Peyer's patch (tissue), 4 donors: Measurements from ENCODE around the gene GNAT2. TPM values are rescaled to one million over a fixed set of nuclear protein-coding genes. Genes with fewer than 3 reads are reported as not detected.

Source experiments
- DNase-seq, 3 donors: peaks; one replicate each; pipeline ENCODE4 v3.0.0-alpha.2; 2017 to 2019
- H3K27ac ChIP-seq, 4 donors: fragments of 200-600 bp; sonication (generic); one replicate each; pipeline ENCODE4 v1.5.1; 2016 to 2019
- H3K27me3 ChIP-seq, 2 donors: fragments of 200-600 bp; sonication (generic); one replicate each; pipeline ENCODE4 v1.5.1; 2019
- H3K36me3 ChIP-seq, 3 donors: fragments of 200-600 bp; sonication (generic); one replicate each; pipeline ENCODE4 v1.5.1; 2016 to 2019
- H3K4me1 ChIP-seq, 4 donors: fragments of 200-600 bp; sonication (generic); one replicate each; pipeline ENCODE4 v1.5.1; 2016 to 2019
- H3K4me3 ChIP-seq, 4 donors: fragments of 200-600 bp; sonication (generic); 1 replicate in 3 of 4; 2 replicates in 1 of 4; pipeline ENCODE4 v1.5.1; 2016 to 2019; ENCODE audit warnings: mild to moderate bottlenecking in 1 of 4
- H3K9me3 ChIP-seq, 4 donors: fragments of 200-600 bp; sonication (generic); one replicate each; pipeline ENCODE4 v1.5.1; 2016 to 2019; ENCODE audit warnings: mild to moderate bottlenecking in 1 of 4
- CTCF ChIP-seq, 6 experiments: fragments of 450-650 bp in 4 of 6; fragments of 200-600 bp in 2 of 6; sonication (generic) in 1 of 6; IDR thresholded peaks; one replicate each; pipeline ENCODE4 v1.5.1; 2017 to 2019; ENCODE audit warnings: antibody characterized with exemption in 6 of 6, mild to moderate bottlenecking in 3 of 6, moderate library complexity in 1 of 6
- POLR2A ChIP-seq, 2 donors: fragments of 450-650 bp; IDR thresholded peaks; one replicate each; pipeline ENCODE4 v1.5.1; 2017; ENCODE audit warnings: antibody characterized with exemption in 2 of 2, mild to moderate bottlenecking in 2 of 2, moderate library complexity in 2 of 2
- total RNA-seq, 4 donors: library from RNA; depleted of rRNA; stranded (reverse); fragments of >200 nt; gene quantifications; one replicate each; pipeline ENCODE4 v1.1.0, GENCODE V29; 2016

Gene GNAT2
- total RNA-seq, 4 donors from 2014 or later = not detected

GRCh38 chr1:109655615-109656519, 36.5 kb upstream of the GNAT2 start, which contains the start of gene GSTM4:
Gene GSTM4, plus strand, starts transcription at chr1:109656099. Its CDS starts 291 bp downstream, at chr1:109656390.
- H3K27me3 ChIP-seq = no peaks in the 10 kb centered on the region
- H3K27ac ChIP-seq = peak within 1 kb of the TSS; percentile 75 to 86 (median 82)
- H3K4me3 ChIP-seq = peak within 1 kb of the TSS; percentile 61 to 89 (median 76)
- H3K9me3 ChIP-seq = no peaks in the 10 kb centered on the region
- peaks cover 0 to 26% (median 3%) of the 10 kb centered on the region in 4 donors for H3K4me1 ChIP-seq
- peaks cover 0 to 21% (median 0%) of the 10 kb centered on the region in 3 donors for H3K36me3 ChIP-seq
- DNase-seq = peak; percentile 88 to 96 (median 95)
- TF ChIP-seq POLR2A (IDR thresholded peaks at IDR 0.05) (peak; percentile 65 to 77), CTCF (IDR thresholded peaks at IDR 0.05) (peak in 1 of 6 experiments; percentile 32)

- Histone ChIP-seq H3K27ac (no peak overlapping the region), H3K4me3 (no peak overlapping the region), H3K4me1 (peaks cover 0 to 26% (median 3%) of the 10 kb centered on the region in 4 donors), H3K9me3 (no peaks in the 10 kb centered on the region), H3K36me3 (peaks cover 0 to 10% (median 0%) of the 10 kb centered on the region in 3 donors), H3K27me3 (no peaks in the 10 kb centered on the region)
- TF ChIP-seq CTCF (IDR thresholded peaks at IDR 0.05) (no peak), POLR2A (IDR thresholded peaks at IDR 0.05) (no peak)
- DNase-seq = no peak
Observed at GRCh38 chr1:109654519-109654918, 35.1 kb upstream of the GNAT2 start.

GRCh38 chr1:109653306-109653705, 33.9 kb upstream of the GNAT2 start:
- no peaks in the 10 kb centered on the region for H3K9me3 ChIP-seq
- DNase-seq = no peak
- H3K36me3 ChIP-seq = peaks cover 0 to 1% (median 0%) of the 10 kb centered on the region in 3 donors
- TF ChIP-seq POLR2A (IDR thresholded peaks at IDR 0.05) (no peak), CTCF (IDR thresholded peaks at IDR 0.05) (no peak)
- peaks cover 0 to 20% (median 3%) of the 10 kb centered on the region in 4 donors for H3K4me1 ChIP-seq
- peak overlapping the region in 1 of 4 donors; percentile 49 for H3K27ac ChIP-seq
- no peak overlapping the region for H3K4me3 ChIP-seq
- H3K27me3 ChIP-seq = no peaks in the 10 kb centered on the region

- Histone ChIP-seq H3K9me3 (no peaks in the 10 kb centered on the region), H3K4me1 (peaks cover 0 to 17% (median 3%) of the 10 kb centered on the region in 4 donors), H3K36me3 (no peaks in the 10 kb centered on the region), H3K4me3 (no peak overlapping the region), H3K27me3 (no peaks in the 10 kb centered on the region), H3K27ac (peak overlapping the region in 2 of 4 donors; percentile 10 to 48)
- no peak for DNase-seq
- TF ChIP-seq POLR2A (IDR thresholded peaks at IDR 0.05) (no peak), CTCF (IDR thresholded peaks at IDR 0.05) (no peak)
Observed at GRCh38 chr1:109652402-109652801, 33.0 kb upstream of the GNAT2 start.

- Histone ChIP-seq H3K27me3 (no peaks in the 10 kb centered on the region), H3K9me3 (no peaks in the 10 kb centered on the region), H3K4me3 (no peak overlapping the region), H3K36me3 (no peaks in the 10 kb centered on the region), H3K4me1 (peaks cover 0 to 6% (median 3%) of the 10 kb centered on the region in 4 donors), H3K27ac (no peak overlapping the region)
- no peak for DNase-seq
- no peak for TF ChIP-seq POLR2A (IDR thresholded peaks at IDR 0.05)
- TF ChIP-seq CTCF (IDR thresholded peaks at IDR 0.05) = no peak
Observed at GRCh38 chr1:109650609-109651008, 31.2 kb upstream of the GNAT2 start.
